ENCODE results near the gene CLDN22. TPM values are rescaled to one million over a fixed set of nuclear protein-coding genes. Genes with fewer than 3 reads are reported as not detected.

CLDN22 gene
- total RNA-seq, 1 donor from 2014 or later, result not detected

- intact Hi-C loops (cut with DNase I), result no loop called here
- ATAC-seq, result no peak
Observed at GRCh38 chr4:183362036-183362435, 42.0 kb upstream of the CLDN22 start.

DNA sequence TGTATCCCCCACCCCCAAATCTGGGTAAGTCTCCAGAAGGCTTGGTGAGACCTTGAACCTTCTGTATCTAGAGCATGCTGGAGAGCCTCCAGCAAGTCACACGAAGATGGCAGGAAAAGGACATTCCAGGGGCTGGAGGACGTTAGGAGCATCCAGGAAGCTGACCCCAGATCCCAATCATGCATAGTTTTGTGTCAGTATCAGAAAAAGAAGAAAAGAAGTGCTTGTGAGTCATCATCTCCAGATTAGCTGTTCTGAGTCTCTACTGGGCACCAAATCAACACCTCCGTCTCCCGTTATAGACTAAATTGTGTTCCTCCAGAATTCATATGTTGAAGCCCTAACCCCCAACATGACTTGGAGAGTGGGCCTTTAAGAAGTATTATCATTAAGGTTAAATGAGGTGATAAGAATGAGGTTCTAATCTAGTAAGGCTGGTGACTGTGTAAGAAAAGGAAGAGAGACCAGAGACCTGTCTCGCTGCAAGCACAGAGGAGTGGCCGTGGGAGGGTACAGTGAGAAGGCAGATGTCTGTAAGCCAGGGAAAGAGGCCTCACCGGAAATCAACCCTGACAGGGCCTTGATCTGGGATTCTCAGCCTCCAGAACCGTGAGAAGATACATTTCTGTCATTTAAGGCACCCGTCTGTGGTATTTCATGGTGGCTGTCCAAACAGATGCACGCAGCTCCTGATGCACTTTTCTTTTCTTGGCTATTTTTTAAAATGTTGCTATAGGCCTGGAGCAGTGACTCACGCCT, 40.3 kb upstream of the CLDN22 start:
- Histone ChIP-seq H3K27ac (no peak overlapping the region), H3K4me3 (no peak overlapping the region), H3K27me3 (ENCODE audit: low read depth) (no peaks in the 10 kb centered on the region), H3K9me3 (no peaks in the 10 kb centered on the region), H3K4me1 (no peaks in the 10 kb centered on the region), H3K36me3 (no peaks in the 10 kb centered on the region)
- no peak for TF ChIP-seq CTCF (IDR thresholded peaks at IDR 0.05)
- intact Hi-C loops (cut with DNase I), result no loop called here
- no peak for DNase-seq
- ATAC-seq, result no peak

More at GRCh38 chr4:183362036-183362435, 42.0 kb upstream of the CLDN22 start:
- DNase-seq, result no peak
- H3K4me1 ChIP-seq, result no peaks in the 10 kb centered on the region
- no peaks in the 10 kb centered on the region for H3K9me3 ChIP-seq
- no peak overlapping the region for H3K27ac ChIP-seq
- no peaks in the 10 kb centered on the region for H3K27me3 ChIP-seq (ENCODE audit: low read depth)
- TF ChIP-seq CTCF (IDR thresholded peaks at IDR 0.05), result no peak
- H3K36me3 ChIP-seq, result no peaks in the 10 kb centered on the region
- H3K4me3 ChIP-seq, result no peak overlapping the region

DNA sequence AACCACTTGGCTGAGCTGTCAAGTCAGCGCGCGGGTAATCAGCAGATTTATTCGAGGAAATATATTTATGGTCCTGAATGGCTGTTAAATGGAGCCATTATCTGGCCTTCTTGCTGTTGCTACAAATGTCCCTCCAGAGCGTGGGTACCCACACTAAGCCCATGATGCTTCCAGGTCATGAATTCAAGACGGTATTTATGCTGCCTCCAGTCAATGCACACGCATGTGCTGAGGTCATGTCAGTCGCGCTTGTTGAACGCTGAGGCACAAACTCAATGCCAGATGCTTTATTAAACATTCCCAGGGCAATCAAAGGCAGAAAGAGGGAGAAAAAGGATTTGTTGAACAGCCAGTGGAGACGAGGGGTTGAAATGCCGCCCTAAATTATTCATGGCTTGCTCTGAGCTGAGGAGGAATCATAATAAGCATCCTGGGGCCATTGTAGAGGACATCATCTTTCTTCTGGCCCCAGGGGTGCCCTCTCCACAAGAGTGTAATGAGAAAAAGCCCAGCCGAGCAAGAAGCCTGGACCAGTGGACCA, 38.2 kb upstream of the CLDN22 start:
- Histone ChIP-seq H3K27ac (no peak overlapping the region), H3K27me3 (ENCODE audit: low read depth) (no peaks in the 10 kb centered on the region), H3K9me3 (no peaks in the 10 kb centered on the region), H3K4me1 (no peaks in the 10 kb centered on the region), H3K4me3 (no peak overlapping the region), H3K36me3 (no peaks in the 10 kb centered on the region)
- intact Hi-C loops (cut with DNase I), result no loop called here
- no peak for TF ChIP-seq CTCF (IDR thresholded peaks at IDR 0.05)
- DNase-seq, result no peak
- ATAC-seq, result no peak

GRCh38 chr4:183356931-183357675, 37.0 kb upstream of the CLDN22 start:
- peak in 1 of 2 donors; percentile 25 for ATAC-seq
- H3K27ac ChIP-seq, result no peak overlapping the region

More at GRCh38 chr4:183356931-183357675, 37.0 kb upstream of the CLDN22 start:
- intact Hi-C loops (cut with DNase I), result no loop called here
- no peak for TF ChIP-seq CTCF (IDR thresholded peaks at IDR 0.05)
- Histone ChIP-seq H3K4me1 (no peaks in the 10 kb centered on the region), H3K9me3 (no peaks in the 10 kb centered on the region), H3K4me3 (no peak overlapping the region), H3K27me3 (ENCODE audit: low read depth) (no peaks in the 10 kb centered on the region), H3K36me3 (no peaks in the 10 kb centered on the region)
- DNase-seq, result no peak

Data from lower lobe of right lung (tissue), 2 donors.